Karpas-422 (cell line): ENCODE results near the gene RICTOR. TPM values are rescaled to one million over a fixed set of nuclear protein-coding genes. Genes with fewer than 3 reads are reported as not detected.

Experiments
- DNase-seq: peaks from one replicate; pipeline ENCODE4 v3.0.0-alpha.2; 2015
- H2AFZ ChIP-seq: fragments of 200-600 bp; sonication (generic); 2 replicates; pipeline ENCODE4 v1.6.1; 2014; ENCODE audit warnings: antibody characterized with exemption, low read length, mixed read lengths
- H3K27ac ChIP-seq: fragments of 200-600 bp; sonication (generic); 2 replicates; pipeline ENCODE4 v1.5.1; 2014; ENCODE audit warnings: mild to moderate bottlenecking, low read length, moderate library complexity
- H3K27me3 ChIP-seq: fragments of 200-600 bp; sonication (generic); 2 replicates; pipeline ENCODE4 v1.6.1; 2014; ENCODE audit warnings: low read length, mixed read lengths
- H3K36me3 ChIP-seq: fragments of 200-600 bp; sonication (generic); 2 replicates; pipeline ENCODE4 v1.6.1; 2014; ENCODE audit warnings: low read length, mixed read lengths; ENCODE audit not compliant: insufficient read depth
- H3K4me1 ChIP-seq: fragments of 200-600 bp; sonication (generic); 2 replicates; pipeline ENCODE4 v1.6.1; 2014; ENCODE audit warnings: mild to moderate bottlenecking, low read length, mixed read lengths
- H3K4me2 ChIP-seq: fragments of 200-600 bp; sonication (generic); 2 replicates; pipeline ENCODE4 v1.6.1; 2014; ENCODE audit warnings: low read length, low read depth, mild to moderate bottlenecking; ENCODE audit not compliant: poor library complexity, severe bottlenecking
- H3K4me3 ChIP-seq: fragments of 200-600 bp; sonication (generic); 2 replicates; pipeline ENCODE4 v1.5.1; 2014; ENCODE audit warnings: mild to moderate bottlenecking, antibody characterized with exemption, low read length, mixed read lengths
- H3K79me2 ChIP-seq: fragments of 200-600 bp; sonication (generic); 2 replicates; pipeline ENCODE4 v1.6.1; 2014; ENCODE audit warnings: mild to moderate bottlenecking, low read length, mixed read lengths
- H3K9ac ChIP-seq: fragments of 200-600 bp; sonication (generic); 2 replicates; pipeline ENCODE4 v1.6.0; 2014; ENCODE audit warnings: low read length
- H3K9me2 ChIP-seq: fragments of 200-600 bp; sonication (generic), shearing (Covaris generic); replicated peaks from 2 replicates; pipeline ENCODE4 v1.6.0; 2014; ENCODE audit warnings: mild to moderate bottlenecking, low read length, moderate library complexity; ENCODE audit not compliant: insufficient read depth
- H3K9me3 ChIP-seq: fragments of 300-700, 200-600 bp; sonication (generic); 2 replicates; pipeline ENCODE4 v1.6.1; 2014; ENCODE audit warnings: low read length, mixed read lengths
- H4K20me1 ChIP-seq: fragments of 200-600 bp; sonication (generic); 2 replicates; pipeline ENCODE4 v1.6.1; 2014; ENCODE audit warnings: mild to moderate bottlenecking, antibody characterized with exemption, low read length, low read depth; ENCODE audit not compliant: insufficient read depth
- small RNA-seq: library from RNA; depleted of rRNA; stranded (forward); fragments of <200 nt; gene quantifications from one replicate; pipeline ENCODE3, GENCODE V24; 2014
- total RNA-seq: library from RNA; depleted of rRNA; stranded (reverse); fragments of >200 nt; shearing (Covaris generic); gene quantifications from 2 replicates; pipeline ENCODE4 v1.2.3, GENCODE V29; 2014; ENCODE audit warnings: low replicate concordance; rRNA removed

RICTOR gene
- total RNA-seq, 1 experiment from 2014 or later, result 42.7 TPM

GRCh38 chr5:38888041-38888440 is 186.2 kb downstream of the RICTOR start:
- H3K9me3 ChIP-seq, result no peaks in the 10 kb centered on the region
- no peaks in the 10 kb centered on the region for H3K9me2 ChIP-seq
- no peak overlapping the region for H2AFZ ChIP-seq
- peak; percentile 69 for DNase-seq
- H3K4me2 ChIP-seq, result no peak overlapping the region
- H3K4me3 ChIP-seq, result no peak overlapping the region
- H3K4me1 ChIP-seq, result peaks cover 4% of the 10 kb centered on the region; the same call in 1 of the 2 replicates
- no peaks in the 10 kb centered on the region for H3K27me3 ChIP-seq
- no peak overlapping the region for H3K9ac ChIP-seq
- H3K79me2 ChIP-seq, result no peaks in the 10 kb centered on the region
- no peaks in the 10 kb centered on the region for H4K20me1 ChIP-seq
- H3K27ac ChIP-seq, result no peak overlapping the region
- no peaks in the 10 kb centered on the region for H3K36me3 ChIP-seq

Small RNAs within 50 kb of the gene (small RNA-seq; reads per million reads assigned to genes)
- not detected for gene AIG1P1

Other genes with a start within 250 kb of the RICTOR start
- gene OSMR, start 228.4 kb downstream of the RICTOR start, total RNA-seq, result 0.52 TPM in 1 of 2 replicates, not detected in the other
- 2.7 and 2.8 TPM in 2 replicates for gene FYB1, start 145.2 kb upstream of the RICTOR start, total RNA-seq